ENCODE measurements around the gene TEAD2.
"Not testable (repeated sequence)": the region's sequence is repeated elsewhere in the genome, so short reads cannot be mapped to it uniquely, and the experiment has no call there.

The TEAD2 gene

DNA sequence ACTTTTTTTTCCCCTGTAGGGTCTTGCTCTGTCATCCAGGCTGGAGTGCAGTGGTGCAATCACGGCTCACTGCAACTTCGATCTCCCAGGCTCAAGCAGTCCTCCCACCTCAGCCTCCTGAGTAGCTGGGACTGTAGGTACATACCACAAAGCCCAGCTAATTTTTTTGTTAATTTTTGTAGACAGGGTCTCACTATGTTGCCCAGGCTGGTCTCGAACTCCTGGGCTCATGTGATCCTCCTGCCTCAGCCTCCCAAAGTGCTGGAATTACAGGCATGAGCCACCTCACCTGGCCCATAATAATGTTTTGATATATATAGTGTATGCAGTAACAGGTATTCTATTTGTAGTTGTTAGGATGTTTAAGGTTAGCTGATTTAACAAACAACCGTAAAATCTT, 31.0 kb downstream of the TEAD2 start:
- not testable (repeated sequence) for DNase-seq

DNA sequence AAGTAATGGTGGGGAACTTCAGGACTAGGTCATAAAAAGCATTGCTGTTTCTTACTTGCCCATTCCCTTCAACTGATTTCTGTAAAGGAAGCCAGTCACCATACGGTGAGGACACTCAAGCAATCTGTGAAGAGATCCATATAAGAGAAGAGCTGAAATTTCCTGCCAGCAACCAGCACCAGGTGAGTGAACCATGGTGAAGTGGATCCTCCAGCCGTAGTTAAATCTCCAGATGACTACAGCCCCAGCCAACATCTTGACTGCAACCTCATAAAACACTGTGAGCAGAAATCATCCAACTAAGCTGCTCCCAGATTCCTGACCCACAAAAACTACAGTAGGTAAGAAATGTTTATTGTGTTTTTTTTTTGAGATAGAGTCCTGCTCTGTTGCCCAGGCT, 33.5 kb downstream of the TEAD2 start:
- DNase-seq = no peak

DNA sequence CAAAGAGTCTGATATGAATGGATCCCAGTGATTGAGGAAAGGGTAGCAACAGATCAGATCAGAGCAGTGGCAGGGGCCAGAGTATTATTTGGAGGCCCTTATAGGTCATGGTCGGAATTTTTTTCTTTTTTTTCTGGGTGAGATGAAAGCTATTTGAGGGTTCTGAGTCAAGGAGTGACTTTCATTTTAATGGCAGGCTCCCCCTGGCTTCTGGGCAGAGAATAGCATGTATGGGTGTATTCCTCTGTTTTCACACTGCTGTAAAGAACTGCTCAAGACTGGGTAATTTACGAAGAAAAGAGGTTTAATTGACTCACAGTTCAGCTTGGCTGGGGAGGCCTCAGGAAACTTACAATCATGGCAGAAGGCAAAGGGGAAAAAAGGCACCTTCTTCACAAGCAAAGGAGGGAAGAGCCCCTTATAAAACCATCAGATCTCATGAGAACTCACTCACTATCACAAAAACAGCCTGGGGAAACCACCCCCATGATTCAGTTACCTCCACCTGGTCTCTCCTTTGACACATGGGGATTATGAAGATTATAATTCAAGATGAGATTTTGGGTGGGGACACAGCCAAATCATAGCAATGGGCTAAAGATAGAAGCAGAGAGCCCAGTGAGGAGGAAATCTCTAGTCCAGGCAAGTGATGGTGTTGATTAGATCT, 34.2 kb downstream of the TEAD2 start:
- DNase-seq = peak; percentile 36

- no peak for DNase-seq
Observed at GRCh38 chr19:49326165-49326704, 36.0 kb downstream of the TEAD2 start.

GRCh38 chr19:49325756-49326155, 36.5 kb downstream of the TEAD2 start:
- DNase-seq = not testable (repeated sequence)

- no peak for DNase-seq
Observed at GRCh38 chr19:49324801-49325576, 37.2 kb downstream of the TEAD2 start, which contains the start of gene SLC6A16. SLC6A16 (minus strand) TSS chr19:49325191; CDS start chr19:49311347, 13,844 bp downstream.

- DNase-seq = no peak
Observed at GRCh38 chr19:49318296-49318695, 43.9 kb downstream of the TEAD2 start.

DNA sequence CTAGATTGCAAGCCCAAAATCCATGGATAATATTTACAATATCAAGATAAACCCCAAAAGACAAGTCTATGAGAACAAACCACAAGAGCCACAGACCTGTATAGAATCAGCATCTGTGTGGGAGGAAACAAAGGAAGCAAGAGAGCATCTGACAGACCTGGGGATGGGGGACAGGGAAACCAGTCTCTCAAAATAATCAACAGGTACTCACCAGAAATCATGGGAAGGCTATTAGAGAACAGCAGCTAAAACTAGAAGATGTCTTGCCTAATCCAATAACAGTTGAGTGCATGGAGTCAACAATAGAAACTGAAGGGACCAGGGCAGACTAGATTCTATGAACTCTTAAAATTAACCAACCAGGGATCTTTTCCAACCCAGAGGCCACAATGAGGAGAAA, 45.9 kb downstream of the TEAD2 start:
- no peak for DNase-seq

- no peak for DNase-seq
Observed at GRCh38 chr19:49315111-49315510, 47.1 kb downstream of the TEAD2 start.

- DNase-seq = no peak
Observed at GRCh38 chr19:49309087-49309486, 53.1 kb downstream of the TEAD2 start.

- DNase-seq = not testable (repeated sequence)
Observed at GRCh38 chr19:49306734-49307133, 55.5 kb downstream of the TEAD2 start.

DNA sequence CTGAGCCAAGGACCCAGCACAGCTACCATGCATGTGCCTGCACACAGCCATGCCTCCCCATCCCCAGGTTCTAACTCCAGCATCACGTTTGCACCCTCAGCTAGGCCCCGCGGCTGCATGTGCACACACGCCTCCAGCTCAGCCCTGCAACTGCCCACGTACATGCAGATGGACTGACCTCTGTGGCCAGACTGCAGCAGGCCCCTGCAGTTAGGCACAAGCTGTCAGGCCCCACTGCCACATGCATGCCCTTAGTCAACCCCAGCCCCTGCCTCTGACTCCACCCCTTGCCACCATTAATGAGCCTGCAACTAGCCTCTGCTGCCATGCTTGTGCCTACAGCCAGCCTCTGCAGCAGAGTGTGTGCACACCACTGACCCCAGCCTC, 60.4 kb downstream of the TEAD2 start:
- no peak for DNase-seq

DNA sequence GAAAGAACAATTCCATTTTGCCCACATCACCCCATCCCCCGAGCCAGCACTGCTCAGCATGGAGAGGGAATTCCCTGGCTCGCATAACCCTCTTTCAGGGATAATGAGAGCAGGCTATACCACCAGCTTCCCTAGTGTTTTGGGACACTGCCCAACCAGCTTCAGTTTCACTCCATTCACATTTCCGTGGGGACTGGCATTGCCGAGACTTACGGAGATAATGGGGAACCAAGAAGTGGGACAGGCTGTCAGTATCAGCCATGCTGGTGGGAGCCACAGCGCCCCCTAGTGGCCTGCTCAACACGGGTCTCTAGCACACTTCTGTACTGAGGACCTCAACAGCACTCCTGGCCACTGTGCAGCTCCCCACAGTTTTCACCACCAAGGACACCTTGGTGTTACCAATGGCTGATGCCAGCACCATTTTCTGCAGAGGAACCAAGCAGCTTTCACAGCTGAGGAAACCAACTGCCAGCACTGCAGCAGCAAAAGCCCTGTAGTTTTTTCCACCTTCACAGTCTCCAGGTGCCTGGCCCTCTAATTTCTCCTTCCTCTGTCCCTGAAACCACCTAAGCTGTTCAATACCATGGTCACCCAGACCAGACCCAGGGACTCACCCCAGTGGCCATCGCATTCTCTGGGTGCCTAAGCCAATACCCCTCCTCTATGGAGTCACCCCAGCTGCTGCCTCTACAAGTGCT, 60.9 kb downstream of the TEAD2 start:
- DNase-seq = peak; percentile 76

GRCh38 chr19:49298653-49299052, 63.6 kb downstream of the TEAD2 start:
- DNase-seq = not testable (repeated sequence)

GRCh38 chr19:49297403-49297802, 64.8 kb downstream of the TEAD2 start:
- DNase-seq = no peak

DNA sequence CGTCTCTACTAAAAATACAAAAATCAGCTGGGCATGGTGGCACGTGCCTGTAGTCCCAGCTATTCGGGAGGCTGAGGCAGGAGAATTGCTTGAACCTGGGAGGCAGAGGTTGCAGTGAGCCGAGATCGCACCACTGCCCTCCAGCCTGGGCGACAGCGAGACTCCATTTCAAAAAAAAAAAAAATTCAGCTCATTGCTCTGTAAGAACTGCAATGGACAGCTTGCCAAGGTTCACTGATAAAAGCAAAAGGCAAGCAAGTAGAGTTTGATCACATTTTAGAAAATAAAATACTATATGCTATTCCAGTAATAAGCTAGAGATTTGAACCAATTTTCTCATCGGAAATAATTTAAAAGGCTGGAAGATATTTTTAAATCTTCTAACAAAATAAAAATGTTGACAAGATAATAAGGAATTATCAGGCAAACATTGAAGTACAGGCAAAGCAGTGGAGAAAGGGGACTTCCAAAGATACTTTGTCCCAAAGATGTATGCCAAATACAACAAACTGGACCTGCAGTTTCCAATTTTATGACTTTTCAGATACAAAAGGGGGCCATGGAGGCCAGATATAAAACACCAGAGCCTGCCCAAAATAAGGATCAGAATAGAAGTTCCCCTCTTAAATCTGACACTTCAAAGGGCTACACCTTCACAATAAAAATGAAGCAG, 66.9 kb downstream of the TEAD2 start:
- no peak for DNase-seq

DNA sequence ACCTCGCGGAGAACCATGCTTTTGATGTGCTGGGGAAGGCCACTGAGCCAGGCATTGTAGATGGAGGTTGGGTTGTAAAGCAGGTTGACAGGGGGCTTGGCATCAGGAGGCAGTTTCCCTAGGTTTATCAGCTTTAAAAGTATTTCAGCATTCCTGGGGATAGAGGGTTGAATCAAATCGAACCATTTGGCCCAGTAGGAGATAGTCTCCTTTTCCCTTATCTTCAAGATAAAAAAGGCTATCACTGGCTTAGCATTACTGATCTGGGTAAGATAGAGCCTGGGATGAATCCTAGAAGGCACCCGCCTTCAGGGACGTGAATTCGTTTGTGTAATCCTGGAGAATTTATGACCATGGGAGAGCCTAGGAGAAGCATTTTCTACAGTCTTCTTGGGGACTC, 67.8 kb downstream of the TEAD2 start:
- no peak for DNase-seq

All from CD4-positive, alpha-beta T cell treated with Interleukin-15 for 1 hour (primary cell).